Measurements from ENCODE around the gene PFN3.

PFN3 gene

GRCh38 chr5:177355868-177356168 lies 44.6 kb downstream of the PFN3 start:
- DNase-seq (ENCODE audit: low spot score): no peak
- in situ Hi-C loops (cut with MboI; ENCODE audit: low pct_unique_long_range_greater_than_20kb, low sequenced_read_pairs, unreplicated experiment): no loop called here
- TF ChIP-seq CTCF (IDR thresholded peaks at IDR 0.05; ENCODE audit: extremely low read depth, insufficient read depth, missing control alignments): no peak

- DNase-seq (ENCODE audit: low spot score): no peak
- TF ChIP-seq CTCF (IDR thresholded peaks at IDR 0.05; ENCODE audit: extremely low read depth, insufficient read depth, missing control alignments): no peak
- in situ Hi-C loops (cut with MboI; ENCODE audit: low pct_unique_long_range_greater_than_20kb, low sequenced_read_pairs, unreplicated experiment): no loop called here
These were observed 45.1 kb downstream of the PFN3 start for GRCh38 chr5:177355162-177355867.

GRCh38 chr5:177354711-177355110 lies 45.8 kb downstream of the PFN3 start:
- no peak for TF ChIP-seq CTCF (IDR thresholded peaks at IDR 0.05; ENCODE audit: extremely low read depth, insufficient read depth, missing control alignments)
- no peak for DNase-seq (ENCODE audit: low spot score)
- in situ Hi-C loops (cut with MboI; ENCODE audit: low pct_unique_long_range_greater_than_20kb, low sequenced_read_pairs, unreplicated experiment): no loop called here

- DNase-seq (ENCODE audit: low spot score): no peak
- TF ChIP-seq CTCF (IDR thresholded peaks at IDR 0.05; ENCODE audit: extremely low read depth, insufficient read depth, missing control alignments): no peak
These were observed 46.2 kb downstream of the PFN3 start for GRCh38 chr5:177354256-177354655.

GRCh38 chr5:177353093-177353492 lies 47.4 kb downstream of the PFN3 start:
- no peak for TF ChIP-seq CTCF (IDR thresholded peaks at IDR 0.05; ENCODE audit: extremely low read depth, insufficient read depth, missing control alignments)
- DNase-seq (ENCODE audit: low spot score): no peak
- in situ Hi-C loops (cut with MboI; ENCODE audit: low pct_unique_long_range_greater_than_20kb, low sequenced_read_pairs, unreplicated experiment): no loop called here

More at GRCh38 chr5:177354256-177354655, 46.2 kb downstream of the PFN3 start:
- in situ Hi-C loops (cut with MboI; ENCODE audit: low pct_unique_long_range_greater_than_20kb, low sequenced_read_pairs, unreplicated experiment): no loop called here

GRCh38 chr5:177351392-177352329 lies 48.8 kb downstream of the PFN3 start, which contains the start of gene LMAN2:
Gene LMAN2, minus strand, starts transcription at chr5:177351668. Its CDS starts 21 bp downstream, at chr5:177351647.
- no peak for TF ChIP-seq CTCF (IDR thresholded peaks at IDR 0.05; ENCODE audit: extremely low read depth, insufficient read depth, missing control alignments)
- DNase-seq (ENCODE audit: low spot score): peak; percentile 94
- in situ Hi-C loops (cut with MboI; ENCODE audit: low pct_unique_long_range_greater_than_20kb, low sequenced_read_pairs, unreplicated experiment): no loop called here
